ENCODE data around the gene SRP54. TPM values are rescaled to one million over a fixed set of nuclear protein-coding genes. Genes with fewer than 3 reads are reported as not detected.
A peak's percentile ranks its signal among the peaks of the same experiment; 100 is the strongest.
"Not testable (repeated sequence)": the region's sequence is repeated elsewhere in the genome, so short reads cannot be mapped to it uniquely, and the experiment has no call there.

SRP54 gene
- total RNA-seq, 2 donors from 2014 or later: 66.1 to 84.8 TPM

DNA sequence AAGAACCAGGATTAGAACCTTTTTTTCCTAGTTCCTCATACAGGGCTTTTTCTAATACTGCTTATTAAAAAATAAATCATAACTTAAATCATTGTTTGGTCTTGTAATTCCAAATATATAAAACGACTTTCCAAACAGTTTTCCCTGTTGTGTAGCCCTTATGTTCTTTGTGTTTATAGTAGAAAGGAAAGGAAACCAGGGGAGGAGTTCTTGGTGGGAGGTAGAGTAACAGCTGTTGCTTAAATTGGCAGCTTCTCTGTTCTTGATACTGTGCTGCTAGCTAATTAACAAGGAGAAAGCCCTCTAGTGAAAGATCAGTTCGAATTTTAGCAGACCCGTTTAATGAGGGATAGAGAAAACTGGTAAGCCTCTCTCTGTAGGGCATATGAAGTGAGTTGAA, 15.0 kb downstream of the SRP54 start:
- no peak for ATAC-seq
- Mint-ChIP-seq H3K27ac (no peak overlapping the region), H3K4me1 (ENCODE audit: low read depth in 2 of 2) (peaks cover 7 to 10% of the 10 kb centered on the region in 2 donors), H3K27me3 (no peaks in the 10 kb centered on the region), H3K36me3 (peaks cover 4% of the 10 kb centered on the region), H3K9me3 (no peaks in the 10 kb centered on the region), H3K4me3 (no peak overlapping the region)
- no peak for DNase-seq (ENCODE audit: low spot score)

DNA sequence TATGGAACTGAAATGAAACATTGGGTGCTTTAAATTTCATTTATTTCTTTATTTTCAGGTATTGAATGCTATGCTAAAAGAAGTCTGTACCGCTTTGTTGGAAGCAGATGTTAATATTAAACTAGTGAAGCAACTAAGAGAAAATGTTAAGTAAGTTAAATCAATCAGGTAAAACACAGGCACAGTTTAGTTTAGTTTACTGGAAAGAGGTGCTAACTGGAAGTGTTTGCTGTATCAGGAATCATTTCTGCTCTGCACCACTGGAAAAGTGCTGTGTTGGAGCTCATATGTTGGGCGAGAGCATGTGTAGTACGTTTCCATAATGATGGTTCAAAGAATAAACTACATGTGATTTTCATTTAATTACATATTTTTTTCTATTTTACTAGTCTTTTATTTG, 16.7 kb downstream of the SRP54 start:
- Mint-ChIP-seq H3K4me3 (no peak overlapping the region), H3K36me3 (peaks cover 4% of the 10 kb centered on the region), H3K27me3 (no peaks in the 10 kb centered on the region), H3K4me1 (ENCODE audit: low read depth in 2 of 2) (peaks cover 3 to 5% of the 10 kb centered on the region in 2 donors), H3K27ac (no peak overlapping the region), H3K9me3 (no peaks in the 10 kb centered on the region)
- DNase-seq (ENCODE audit: low spot score): no peak
- no peak for ATAC-seq

- DNase-seq (ENCODE audit: low spot score) (no peak), ATAC-seq (no peak)
- Mint-ChIP-seq H3K4me1 (ENCODE audit: low read depth in 2 of 2) (no peaks in the 10 kb centered on the region), H3K36me3 (peaks cover 4% of the 10 kb centered on the region), H3K4me3 (no peak overlapping the region), H3K27ac (no peak overlapping the region), H3K27me3 (no peaks in the 10 kb centered on the region), H3K9me3 (no peaks in the 10 kb centered on the region)
Observed at GRCh38 chr14:35001621-35002020, 18.8 kb downstream of the SRP54 start.

GRCh38 chr14:35004839-35005238, 22.0 kb downstream of the SRP54 start:
- Mint-ChIP-seq H3K9me3 (no peaks in the 10 kb centered on the region), H3K27ac (no peak overlapping the region), H3K4me1 (ENCODE audit: low read depth in 2 of 2) (no peaks in the 10 kb centered on the region), H3K36me3 (peaks cover 4% of the 10 kb centered on the region), H3K27me3 (no peaks in the 10 kb centered on the region), H3K4me3 (no peak overlapping the region)
- no peak for ATAC-seq
- DNase-seq (ENCODE audit: low spot score): no peak

- DNase-seq (ENCODE audit: low spot score) (no peak), ATAC-seq (no peak)
- Mint-ChIP-seq H3K9me3 (no peaks in the 10 kb centered on the region), H3K27ac (peak overlapping the region in 1 of 2 donors; percentile 23), H3K27me3 (no peaks in the 10 kb centered on the region), H3K4me1 (ENCODE audit: low read depth in 2 of 2) (no peaks in the 10 kb centered on the region), H3K36me3 (peaks cover 35% of the 10 kb centered on the region), H3K4me3 (no peak overlapping the region)
Observed at GRCh38 chr14:35016568-35016967, 33.8 kb downstream of the SRP54 start.

DNA sequence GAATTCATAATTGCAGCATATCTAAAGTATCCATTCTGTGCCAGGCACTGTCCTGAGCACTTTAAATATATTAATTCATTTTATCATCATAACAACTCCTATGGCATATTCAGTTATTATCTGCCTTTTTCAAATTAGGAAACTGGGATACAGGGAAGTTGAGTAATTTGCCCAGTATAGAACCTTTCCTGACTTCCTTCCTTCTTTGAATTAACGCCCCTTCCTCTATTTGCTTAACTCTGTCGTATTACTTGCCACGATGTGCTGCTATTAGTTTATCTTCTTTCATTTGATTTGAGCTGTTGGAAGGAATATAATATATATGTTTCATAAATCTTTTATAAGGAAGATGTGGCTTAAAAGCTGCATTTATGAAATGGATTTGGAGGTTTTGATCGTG, 37.9 kb downstream of the SRP54 start:
- Mint-ChIP-seq H3K27me3 (no peaks in the 10 kb centered on the region), H3K27ac (no peak overlapping the region), H3K4me1 (ENCODE audit: low read depth in 2 of 2) (no peaks in the 10 kb centered on the region), H3K4me3 (no peak overlapping the region), H3K9me3 (no peaks in the 10 kb centered on the region), H3K36me3 (peaks cover 29% of the 10 kb centered on the region)
- DNase-seq (ENCODE audit: low spot score) (no peak), ATAC-seq (no peak)

DNA sequence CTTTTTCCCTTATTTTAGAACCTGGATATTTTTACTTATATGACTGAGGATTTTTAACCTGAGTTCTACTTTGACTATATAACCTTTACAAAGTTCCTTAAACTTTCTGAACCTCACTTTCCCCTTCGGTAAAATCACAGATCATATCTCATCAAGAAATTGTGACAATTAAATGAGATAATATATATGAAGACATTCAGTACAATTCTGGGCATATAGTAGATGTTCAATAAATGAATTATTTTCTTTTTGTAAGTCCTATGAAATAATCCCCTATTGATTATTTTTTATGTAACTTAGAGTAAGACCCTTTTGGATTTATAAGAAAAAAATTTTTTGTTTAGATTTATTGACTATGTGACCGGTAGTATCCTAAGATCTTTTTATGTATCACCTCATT, 45.6 kb downstream of the SRP54 start:
- no peak overlapping the region for H3K4me3 Mint-ChIP-seq
- no peak for ATAC-seq
- no peaks in the 10 kb centered on the region for H3K27me3 Mint-ChIP-seq
- DNase-seq (ENCODE audit: low spot score): no peak
- H3K36me3 Mint-ChIP-seq: peaks cover 11% of the 10 kb centered on the region
- no peaks in the 10 kb centered on the region for H3K4me1 Mint-ChIP-seq (ENCODE audit: low read depth in 2 of 2)
- H3K9me3 Mint-ChIP-seq: no peaks in the 10 kb centered on the region
- H3K27ac Mint-ChIP-seq: no peak overlapping the region

DNA sequence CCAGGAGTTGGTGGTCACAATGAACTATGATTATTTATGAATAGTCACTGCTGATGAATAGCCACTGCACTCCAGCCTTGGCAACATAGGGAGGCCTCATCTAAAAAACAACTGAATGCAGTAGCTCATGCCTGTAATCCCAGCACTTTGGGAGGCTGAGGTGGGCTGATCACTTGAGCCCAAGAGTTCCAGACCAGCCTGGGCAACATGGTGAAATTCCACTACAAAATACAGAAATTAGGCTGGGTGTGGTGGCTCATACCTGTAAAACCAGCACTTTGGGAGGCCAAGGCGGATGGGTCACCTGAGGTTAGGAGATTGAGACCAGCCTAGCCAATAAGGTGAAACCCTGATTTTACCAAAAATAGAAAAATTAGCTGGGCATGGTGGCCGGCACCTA, 49.8 kb downstream of the SRP54 start:
- Mint-ChIP-seq H3K4me3 (no peak overlapping the region), H3K36me3 (peaks cover 22% of the 10 kb centered on the region), H3K9me3 (no peaks in the 10 kb centered on the region), H3K4me1 (ENCODE audit: low read depth in 2 of 2) (peaks cover 0 to 8% of the 10 kb centered on the region in 2 donors), H3K27me3 (no peaks in the 10 kb centered on the region), H3K27ac (no peak overlapping the region)
- ATAC-seq: no peak
- DNase-seq (ENCODE audit: low spot score): no peak

DNA sequence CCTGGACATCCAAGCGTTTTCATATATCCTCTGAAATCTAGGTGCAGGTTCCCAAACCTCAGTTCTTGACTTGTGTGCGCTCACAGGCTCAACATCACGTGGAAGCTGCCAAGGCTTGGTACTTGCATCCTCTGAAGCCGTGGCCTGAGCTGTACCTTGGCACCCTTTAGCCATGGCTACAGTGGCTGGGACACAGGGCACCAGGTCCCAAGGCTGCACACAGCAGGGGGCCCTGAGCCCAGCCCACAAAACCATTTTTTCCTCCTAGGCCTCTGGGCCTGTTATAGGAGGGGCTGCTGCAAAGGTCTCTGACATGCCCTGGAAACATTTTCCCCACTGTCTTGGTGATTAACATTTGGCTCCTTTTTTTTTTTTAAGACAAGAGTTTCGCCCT, 51.6 kb downstream of the SRP54 start:
- H3K27me3 Mint-ChIP-seq: no peaks in the 10 kb centered on the region
- H3K9me3 Mint-ChIP-seq: no peaks in the 10 kb centered on the region
- peaks cover 0 to 8% of the 10 kb centered on the region in 2 donors for H3K4me1 Mint-ChIP-seq (ENCODE audit: low read depth in 2 of 2)
- H3K27ac Mint-ChIP-seq: no peak overlapping the region
- no peak overlapping the region for H3K4me3 Mint-ChIP-seq
- H3K36me3 Mint-ChIP-seq: peaks cover 14% of the 10 kb centered on the region
- DNase-seq (ENCODE audit: low spot score) (no peak), ATAC-seq (no peak)

DNA sequence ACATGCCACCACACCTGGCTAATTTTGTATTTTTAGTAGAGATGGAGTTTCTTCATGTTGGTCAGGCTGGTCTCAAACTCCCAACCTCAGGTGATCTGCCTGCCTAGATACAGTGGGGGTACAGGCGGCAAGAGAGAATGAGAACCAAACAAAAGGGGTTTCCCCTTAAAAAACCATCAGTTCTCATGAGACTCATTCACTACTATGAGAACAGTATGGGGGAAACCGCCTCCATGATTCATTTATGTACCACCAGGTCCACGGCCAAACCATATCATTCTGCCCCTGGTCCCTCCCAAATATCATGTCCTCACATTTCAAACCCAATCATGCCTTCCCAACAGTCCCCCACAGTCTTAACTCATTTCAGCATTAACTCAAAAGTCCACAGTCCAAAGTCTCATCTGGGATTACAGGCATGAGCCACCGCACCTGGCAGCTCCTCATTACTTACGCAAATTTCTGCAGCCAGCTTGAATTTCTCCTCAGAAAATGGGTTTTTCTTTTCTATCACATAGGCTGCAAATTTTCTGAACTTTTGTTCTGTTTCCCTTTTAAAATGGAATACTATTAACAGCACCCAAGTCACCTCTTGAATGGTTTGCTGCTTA, 52.3 kb downstream of the SRP54 start:
- H3K9me3 Mint-ChIP-seq; H3K27me3 Mint-ChIP-seq; H3K4me1 Mint-ChIP-seq (ENCODE audit: low read depth in 2 of 2); DNase-seq (ENCODE audit: low spot score); H3K27ac Mint-ChIP-seq; ATAC-seq; H3K4me3 Mint-ChIP-seq: not testable (repeated sequence)
- H3K36me3 Mint-ChIP-seq: peaks cover 14% of the 10 kb centered on the region

DNA sequence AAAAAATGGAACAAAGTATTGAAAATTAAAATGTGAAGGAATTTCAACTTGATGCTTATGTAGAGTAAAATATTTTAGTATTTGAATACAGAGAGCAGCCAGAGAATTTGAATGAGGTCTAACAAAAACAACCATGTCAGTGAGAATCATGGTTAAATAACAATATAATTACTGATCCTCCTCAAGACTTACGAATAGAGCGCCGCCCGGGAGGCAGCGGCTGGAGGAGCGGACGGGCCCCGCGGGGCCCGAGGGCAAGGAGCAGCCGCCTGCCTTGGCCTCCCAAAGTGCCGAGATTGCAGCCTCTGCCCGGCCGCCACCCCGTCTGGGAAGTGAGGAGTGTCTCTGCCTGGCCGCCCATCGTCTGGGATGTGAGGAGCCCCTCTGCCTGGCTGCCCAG, 55.5 kb downstream of the SRP54 start:
- H3K4me3 Mint-ChIP-seq; H3K27ac Mint-ChIP-seq; H3K4me1 Mint-ChIP-seq (ENCODE audit: low read depth in 2 of 2); H3K27me3 Mint-ChIP-seq; H3K9me3 Mint-ChIP-seq; ATAC-seq; DNase-seq (ENCODE audit: low spot score): not testable (repeated sequence)
- peaks cover 12% of the 10 kb centered on the region for H3K36me3 Mint-ChIP-seq

DNA sequence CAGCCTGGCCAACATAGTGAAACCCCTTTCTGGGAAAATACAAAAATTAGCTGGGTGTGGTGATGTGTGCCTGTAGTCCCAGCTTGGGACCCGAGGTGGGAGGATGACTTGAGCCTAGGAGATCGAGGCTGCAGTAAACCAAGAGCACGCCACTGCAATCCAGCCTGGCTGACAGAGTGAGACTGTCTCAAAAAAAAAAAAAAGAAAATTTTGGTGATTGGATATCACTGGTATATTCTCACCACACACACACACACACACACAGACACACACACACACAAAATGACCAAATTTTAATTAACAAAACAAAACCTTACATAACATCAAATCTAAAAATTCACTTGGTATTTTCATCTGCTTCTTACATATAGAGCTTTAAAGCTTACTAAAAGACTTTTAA, 59.8 kb downstream of the SRP54 start:
- H3K27ac Mint-ChIP-seq: peak overlapping the region in 1 of 2 donors; percentile 54
- no peaks in the 10 kb centered on the region for H3K9me3 Mint-ChIP-seq
- H3K36me3 Mint-ChIP-seq: no peaks in the 10 kb centered on the region
- no peak for DNase-seq (ENCODE audit: low spot score)
- H3K4me1 Mint-ChIP-seq (ENCODE audit: low read depth in 2 of 2): peaks cover 16 to 19% of the 10 kb centered on the region in 2 donors
- no peak for ATAC-seq
- no peaks in the 10 kb centered on the region for H3K27me3 Mint-ChIP-seq
- H3K4me3 Mint-ChIP-seq: no peak overlapping the region

DNA sequence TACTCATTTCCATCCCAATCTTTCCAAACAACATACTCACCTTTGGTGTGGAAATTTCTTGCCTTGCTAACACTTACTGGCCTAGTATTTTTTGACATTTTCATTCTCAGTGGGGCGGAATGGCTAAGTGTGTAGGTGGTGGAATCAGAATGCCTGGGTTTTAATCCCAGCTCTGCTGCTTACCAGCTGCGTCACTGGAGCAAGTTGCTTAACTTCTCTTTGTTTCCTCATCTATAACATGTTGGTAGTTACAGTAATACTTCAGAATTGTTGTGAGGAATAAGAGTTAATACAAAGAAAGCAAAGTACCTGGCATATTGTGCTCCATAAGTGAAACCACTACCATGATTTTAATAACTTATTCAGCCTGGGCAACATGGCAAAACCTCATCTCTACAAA, 60.3 kb downstream of the SRP54 start:
- H3K4me1 Mint-ChIP-seq (ENCODE audit: low read depth in 2 of 2): peaks cover 20 to 24% of the 10 kb centered on the region in 2 donors
- H3K9me3 Mint-ChIP-seq: no peaks in the 10 kb centered on the region
- no peak for DNase-seq (ENCODE audit: low spot score)
- no peak for ATAC-seq
- H3K27me3 Mint-ChIP-seq: no peaks in the 10 kb centered on the region
- peak overlapping the region in 1 of 2 donors; percentile 54 for H3K27ac Mint-ChIP-seq
- H3K4me3 Mint-ChIP-seq: no peak overlapping the region
- H3K36me3 Mint-ChIP-seq: no peaks in the 10 kb centered on the region

DNA sequence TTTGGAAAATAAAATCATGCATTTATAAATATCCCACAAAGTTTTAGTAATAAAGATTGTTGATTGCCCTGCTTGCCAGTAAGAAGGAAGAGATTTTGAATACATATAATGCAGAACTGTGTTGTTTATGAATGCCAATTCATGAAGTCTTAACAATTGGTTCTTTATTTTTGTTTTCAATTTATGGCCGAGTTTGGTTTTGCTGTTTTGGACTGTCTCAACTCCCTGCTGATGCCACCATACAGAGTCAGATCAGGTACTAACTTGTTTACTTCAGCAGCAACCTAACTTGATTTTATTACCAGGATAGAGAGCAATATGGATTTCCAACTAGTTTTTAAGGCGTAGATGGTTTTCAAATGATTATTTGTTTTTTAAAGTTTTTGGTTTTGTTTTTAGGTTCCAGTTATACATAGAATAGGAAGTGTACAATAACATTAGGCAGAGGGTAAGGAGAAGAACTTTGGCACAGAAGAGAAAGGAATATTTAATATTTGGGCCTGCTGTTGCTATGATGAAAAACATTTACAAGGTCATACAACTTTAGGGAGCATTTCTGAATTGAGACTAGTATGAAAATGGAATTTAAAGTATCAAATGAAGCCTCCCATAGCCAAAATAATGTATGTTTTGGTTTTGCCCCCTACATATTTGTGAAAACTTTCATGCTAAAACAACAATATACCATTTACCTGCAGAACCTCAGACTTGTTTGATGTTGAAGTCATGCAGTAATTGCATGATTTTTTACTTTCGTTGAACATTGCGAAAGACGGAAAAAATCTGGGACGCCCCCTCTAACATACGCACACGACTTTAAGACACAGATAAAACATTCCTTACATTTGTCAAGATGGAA, 62.4 kb downstream of the SRP54 start:
- Mint-ChIP-seq H3K27ac (peak overlapping the region; percentile 97 to 99), H3K9me3 (no peaks in the 10 kb centered on the region), H3K4me3 (peak overlapping the region; percentile 100), H3K36me3 (no peaks in the 10 kb centered on the region), H3K4me1 (ENCODE audit: low read depth in 2 of 2) (peaks cover 22 to 29% of the 10 kb centered on the region in 2 donors), H3K27me3 (no peaks in the 10 kb centered on the region)
- DNase-seq (ENCODE audit: low spot score) (no peak), ATAC-seq (peak in 1 of 2 donors; percentile 0)
